ENCODE results near the gene OTOP1.

Gene OTOP1

DNA sequence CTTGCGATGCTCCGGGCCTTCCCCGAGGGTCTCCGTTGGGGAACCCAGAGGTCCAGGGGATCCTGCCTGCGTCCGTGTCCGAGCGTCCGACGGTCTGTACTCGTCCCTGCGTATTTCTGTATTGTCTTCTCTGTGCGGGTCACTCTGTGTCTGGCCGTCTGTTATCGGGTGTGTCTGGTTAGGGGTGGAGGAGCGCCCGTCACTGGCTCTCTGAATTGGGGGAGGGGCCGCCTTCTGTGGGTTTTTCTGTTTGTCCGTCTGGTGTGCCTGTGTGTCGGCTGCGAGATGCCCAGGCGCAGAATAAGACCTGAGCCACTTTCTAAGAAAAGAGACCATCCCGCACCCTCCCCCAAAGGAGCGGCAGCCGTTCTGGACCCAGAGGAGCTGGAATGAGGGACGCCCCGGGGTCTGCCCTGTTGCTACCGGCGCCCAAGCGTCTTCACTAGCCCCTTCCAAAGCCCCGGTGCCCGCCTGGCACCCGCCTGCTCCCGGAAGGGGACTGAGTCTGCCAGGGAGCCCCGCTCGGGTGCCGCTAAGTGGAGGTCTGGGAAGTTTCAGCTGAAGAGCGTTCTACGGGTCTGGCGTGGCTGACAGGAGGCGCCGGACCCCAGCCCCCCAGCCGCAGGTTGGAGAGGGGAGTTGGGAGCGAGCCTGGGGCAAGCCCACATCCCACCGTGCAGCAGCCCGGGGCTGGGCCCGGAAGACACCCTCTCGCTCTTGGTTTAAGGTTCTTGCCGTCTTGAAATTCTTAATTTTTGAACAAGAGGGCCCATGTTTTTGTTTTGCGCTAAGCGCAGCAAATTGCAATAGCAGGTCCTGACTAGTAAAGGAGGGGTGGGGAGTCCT lies 1.0 kb upstream of the OTOP1 start:
- H3K4me1 ChIP-seq (ENCODE audit: control insufficient read depth, insufficient read depth, low read length): no peaks in the 10 kb centered on the region
- H3K27ac ChIP-seq (ENCODE audit: extremely low read depth, low read depth, low read length): no peak overlapping the region
- H3K9me3 ChIP-seq (ENCODE audit: control insufficient read depth, insufficient read depth, low read depth, low read length): no peaks in the 10 kb centered on the region
- TF ChIP-seq ZNF692 (tag by site-specific recombination; IDR thresholded peaks at IDR 0.05) (no peak), ZNF585B (tag by site-specific recombination; IDR thresholded peaks at IDR 0.05) (no peak), ZNF132 (tag by site-specific recombination; IDR thresholded peaks at IDR 0.05; ENCODE audit: borderline replicate concordance) (no peak), ZNF514 (tag by site-specific recombination; IDR thresholded peaks at IDR 0.05) (no peak)
- CTCF ChIA-PET: interaction anchor here (0.6 kb wide), 1 partner anchor 24 kb away, joined by 3 read pairs; no protein-coding TSS in a partner anchor
- no peak overlapping the region for H3K4me3 ChIP-seq (ENCODE audit: low read depth, low read length)
- no peaks in the 10 kb centered on the region for H3K36me3 ChIP-seq (ENCODE audit: control insufficient read depth in 2 of 2, insufficient read depth in 1 of 2, low read length in 2 of 2)
- POLR2A ChIA-PET: interaction anchor here (0.6 kb wide), 1 partner anchor 23 kb away, joined by 3 read pairs; no protein-coding TSS in a partner anchor

DNA sequence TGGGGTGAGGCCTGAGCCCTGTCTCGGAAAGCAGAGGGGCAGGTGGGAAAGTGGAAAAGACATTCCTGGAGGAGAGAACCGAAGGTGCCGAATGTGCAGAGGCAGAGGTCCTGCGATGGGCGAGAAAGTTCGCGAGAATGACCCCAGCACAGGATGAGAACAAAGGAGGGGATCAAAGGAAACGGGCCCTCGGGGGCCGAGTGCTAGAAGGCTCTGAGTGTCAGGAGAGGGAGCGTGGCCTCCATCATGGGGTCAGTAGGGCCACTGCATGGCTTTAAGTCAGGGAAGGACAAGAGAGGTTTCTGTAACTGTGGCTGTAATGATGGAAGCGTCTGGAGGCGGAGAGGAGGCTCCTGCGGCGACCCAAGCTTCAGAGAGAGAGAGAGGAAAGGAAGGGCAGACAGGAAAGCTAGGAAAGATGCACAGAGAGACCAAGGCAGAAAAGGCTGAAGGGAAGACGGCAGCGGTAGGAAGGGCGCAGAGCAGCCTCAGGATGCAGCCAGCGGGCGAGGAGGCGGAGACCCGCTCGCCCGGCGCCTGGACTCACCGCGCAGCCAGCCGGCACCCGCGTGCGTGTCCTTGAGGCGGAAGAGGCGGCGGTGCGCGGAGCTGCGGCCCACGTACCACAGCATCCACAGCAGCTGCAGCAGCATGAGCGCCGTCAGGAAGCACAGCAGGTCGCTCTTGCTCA lies 669 bp downstream of the OTOP1 start:
- H3K9me3 ChIP-seq (ENCODE audit: control insufficient read depth, insufficient read depth, low read depth, low read length): no peaks in the 10 kb centered on the region
- CTCF ChIA-PET: no interaction called here
- no peak overlapping the region for H3K27ac ChIP-seq (ENCODE audit: extremely low read depth, low read depth, low read length)
- no peaks in the 10 kb centered on the region for H3K4me1 ChIP-seq (ENCODE audit: control insufficient read depth, insufficient read depth, low read length)
- POLR2A ChIA-PET: no interaction called here
- no peak overlapping the region for H3K4me3 ChIP-seq (ENCODE audit: low read depth, low read length)
- H3K36me3 ChIP-seq (ENCODE audit: control insufficient read depth in 2 of 2, insufficient read depth in 1 of 2, low read length in 2 of 2): no peaks in the 10 kb centered on the region
- TF ChIP-seq OVOL3 (tag by site-specific recombination; IDR thresholded peaks at IDR 0.05) (no peak), ZNF510 (tag by site-specific recombination; IDR thresholded peaks at IDR 0.05; ENCODE audit: insufficient replicate concordance) (no peak), ZNF2 (tag by site-specific recombination; IDR thresholded peaks at IDR 0.05) (no peak), EGR2 (tag by site-specific recombination; IDR thresholded peaks at IDR 0.05; ENCODE audit: low read depth) (no peak), BCL11B (tag by site-specific recombination; IDR thresholded peaks at IDR 0.05; ENCODE audit: low read depth) (no peak), GFI1B (tag by site-specific recombination; IDR thresholded peaks at IDR 0.05) (no peak), KLF8 (tag by site-specific recombination; IDR thresholded peaks at IDR 0.05) (no peak), PATZ1 (tag by site-specific recombination; IDR thresholded peaks at IDR 0.05) (no peak), ZNF529 (tag by site-specific recombination; IDR thresholded peaks at IDR 0.05; ENCODE audit: insufficient replicate concordance) (no peak), ZXDB (tag by site-specific recombination; IDR thresholded peaks at IDR 0.05) (no peak), BCL11A (tag by site-specific recombination; IDR thresholded peaks at IDR 0.05; ENCODE audit: low read depth) (no peak), ZBTB7A (tag by site-specific recombination; IDR thresholded peaks at IDR 0.05; ENCODE audit: low read depth) (no peak)
- TF ChIP-seq, protein P1, sequence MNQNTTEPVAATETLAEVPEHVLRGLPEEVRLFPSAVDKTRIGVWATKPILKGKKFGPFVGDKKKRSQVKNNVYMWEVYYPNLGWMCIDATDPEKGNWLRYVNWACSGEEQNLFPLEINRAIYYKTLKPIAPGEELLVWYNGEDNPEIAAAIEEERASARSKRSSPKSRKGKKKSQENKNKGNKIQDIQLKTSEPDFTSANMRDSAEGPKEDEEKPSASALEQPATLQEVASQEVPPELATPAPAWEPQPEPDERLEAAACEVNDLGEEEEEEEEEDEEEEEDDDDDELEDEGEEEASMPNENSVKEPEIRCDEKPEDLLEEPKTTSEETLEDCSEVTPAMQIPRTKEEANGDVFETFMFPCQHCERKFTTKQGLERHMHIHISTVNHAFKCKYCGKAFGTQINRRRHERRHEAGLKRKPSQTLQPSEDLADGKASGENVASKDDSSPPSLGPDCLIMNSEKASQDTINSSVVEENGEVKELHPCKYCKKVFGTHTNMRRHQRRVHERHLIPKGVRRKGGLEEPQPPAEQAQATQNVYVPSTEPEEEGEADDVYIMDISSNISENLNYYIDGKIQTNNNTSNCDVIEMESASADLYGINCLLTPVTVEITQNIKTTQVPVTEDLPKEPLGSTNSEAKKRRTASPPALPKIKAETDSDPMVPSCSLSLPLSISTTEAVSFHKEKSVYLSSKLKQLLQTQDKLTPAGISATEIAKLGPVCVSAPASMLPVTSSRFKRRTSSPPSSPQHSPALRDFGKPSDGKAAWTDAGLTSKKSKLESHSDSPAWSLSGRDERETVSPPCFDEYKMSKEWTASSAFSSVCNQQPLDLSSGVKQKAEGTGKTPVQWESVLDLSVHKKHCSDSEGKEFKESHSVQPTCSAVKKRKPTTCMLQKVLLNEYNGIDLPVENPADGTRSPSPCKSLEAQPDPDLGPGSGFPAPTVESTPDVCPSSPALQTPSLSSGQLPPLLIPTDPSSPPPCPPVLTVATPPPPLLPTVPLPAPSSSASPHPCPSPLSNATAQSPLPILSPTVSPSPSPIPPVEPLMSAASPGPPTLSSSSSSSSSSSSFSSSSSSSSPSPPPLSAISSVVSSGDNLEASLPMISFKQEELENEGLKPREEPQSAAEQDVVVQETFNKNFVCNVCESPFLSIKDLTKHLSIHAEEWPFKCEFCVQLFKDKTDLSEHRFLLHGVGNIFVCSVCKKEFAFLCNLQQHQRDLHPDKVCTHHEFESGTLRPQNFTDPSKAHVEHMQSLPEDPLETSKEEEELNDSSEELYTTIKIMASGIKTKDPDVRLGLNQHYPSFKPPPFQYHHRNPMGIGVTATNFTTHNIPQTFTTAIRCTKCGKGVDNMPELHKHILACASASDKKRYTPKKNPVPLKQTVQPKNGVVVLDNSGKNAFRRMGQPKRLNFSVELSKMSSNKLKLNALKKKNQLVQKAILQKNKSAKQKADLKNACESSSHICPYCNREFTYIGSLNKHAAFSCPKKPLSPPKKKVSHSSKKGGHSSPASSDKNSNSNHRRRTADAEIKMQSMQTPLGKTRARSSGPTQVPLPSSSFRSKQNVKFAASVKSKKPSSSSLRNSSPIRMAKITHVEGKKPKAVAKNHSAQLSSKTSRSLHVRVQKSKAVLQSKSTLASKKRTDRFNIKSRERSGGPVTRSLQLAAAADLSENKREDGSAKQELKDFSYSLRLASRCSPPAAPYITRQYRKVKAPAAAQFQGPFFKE (tag by site-specific recombination; IDR thresholded peaks at IDR 0.05; ENCODE audit: borderline replicate concordance): no peak
- TF ChIP-seq, protein P2, sequence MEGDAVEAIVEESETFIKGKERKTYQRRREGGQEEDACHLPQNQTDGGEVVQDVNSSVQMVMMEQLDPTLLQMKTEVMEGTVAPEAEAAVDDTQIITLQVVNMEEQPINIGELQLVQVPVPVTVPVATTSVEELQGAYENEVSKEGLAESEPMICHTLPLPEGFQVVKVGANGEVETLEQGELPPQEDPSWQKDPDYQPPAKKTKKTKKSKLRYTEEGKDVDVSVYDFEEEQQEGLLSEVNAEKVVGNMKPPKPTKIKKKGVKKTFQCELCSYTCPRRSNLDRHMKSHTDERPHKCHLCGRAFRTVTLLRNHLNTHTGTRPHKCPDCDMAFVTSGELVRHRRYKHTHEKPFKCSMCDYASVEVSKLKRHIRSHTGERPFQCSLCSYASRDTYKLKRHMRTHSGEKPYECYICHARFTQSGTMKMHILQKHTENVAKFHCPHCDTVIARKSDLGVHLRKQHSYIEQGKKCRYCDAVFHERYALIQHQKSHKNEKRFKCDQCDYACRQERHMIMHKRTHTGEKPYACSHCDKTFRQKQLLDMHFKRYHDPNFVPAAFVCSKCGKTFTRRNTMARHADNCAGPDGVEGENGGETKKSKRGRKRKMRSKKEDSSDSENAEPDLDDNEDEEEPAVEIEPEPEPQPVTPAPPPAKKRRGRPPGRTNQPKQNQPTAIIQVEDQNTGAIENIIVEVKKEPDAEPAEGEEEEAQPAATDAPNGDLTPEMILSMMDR (tag by site-specific recombination; IDR thresholded peaks at IDR 0.05): no peak
- TF ChIP-seq, protein P3, sequence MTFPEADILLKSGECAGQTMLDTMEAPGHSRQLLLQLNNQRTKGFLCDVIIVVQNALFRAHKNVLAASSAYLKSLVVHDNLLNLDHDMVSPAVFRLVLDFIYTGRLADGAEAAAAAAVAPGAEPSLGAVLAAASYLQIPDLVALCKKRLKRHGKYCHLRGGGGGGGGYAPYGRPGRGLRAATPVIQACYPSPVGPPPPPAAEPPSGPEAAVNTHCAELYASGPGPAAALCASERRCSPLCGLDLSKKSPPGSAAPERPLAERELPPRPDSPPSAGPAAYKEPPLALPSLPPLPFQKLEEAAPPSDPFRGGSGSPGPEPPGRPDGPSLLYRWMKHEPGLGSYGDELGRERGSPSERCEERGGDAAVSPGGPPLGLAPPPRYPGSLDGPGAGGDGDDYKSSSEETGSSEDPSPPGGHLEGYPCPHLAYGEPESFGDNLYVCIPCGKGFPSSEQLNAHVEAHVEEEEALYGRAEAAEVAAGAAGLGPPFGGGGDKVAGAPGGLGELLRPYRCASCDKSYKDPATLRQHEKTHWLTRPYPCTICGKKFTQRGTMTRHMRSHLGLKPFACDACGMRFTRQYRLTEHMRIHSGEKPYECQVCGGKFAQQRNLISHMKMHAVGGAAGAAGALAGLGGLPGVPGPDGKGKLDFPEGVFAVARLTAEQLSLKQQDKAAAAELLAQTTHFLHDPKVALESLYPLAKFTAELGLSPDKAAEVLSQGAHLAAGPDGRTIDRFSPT (tag by site-specific recombination; IDR thresholded peaks at IDR 0.05): no peak

Data from HEK293 (cell line).